ENCODE results near the gene NKAIN2. TPM values are rescaled to one million over a fixed set of nuclear protein-coding genes. Genes with fewer than 3 reads are reported as not detected.
"Not testable (repeated sequence)": the region's sequence is repeated elsewhere in the genome, so short reads cannot be mapped to it uniquely, and the experiment has no call there.

The NKAIN2 gene
- total RNA-seq, 2 donors from 2014 or later: 0.29 TPM; not detected in 1

DNA sequence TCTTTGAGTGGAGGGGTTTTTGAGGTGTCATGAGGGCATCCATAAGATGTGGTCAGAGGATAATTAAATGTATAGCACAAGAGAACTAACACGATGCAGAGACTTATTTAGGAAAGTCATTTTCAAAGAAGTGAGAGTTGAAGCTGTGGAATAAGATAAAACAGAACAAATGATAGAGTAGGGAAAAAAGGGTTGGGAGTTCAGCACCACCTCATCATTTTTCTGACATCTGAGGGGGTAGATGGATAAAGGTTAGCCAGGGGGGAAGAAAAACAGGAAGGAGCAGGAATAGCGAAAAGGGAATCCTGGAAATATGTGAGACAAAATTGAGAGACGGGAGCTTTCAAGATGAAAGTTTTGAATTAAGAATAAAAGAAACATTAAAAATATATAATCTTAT is 434.2 kb downstream of the NKAIN2 start:
- H3K4me3 Mint-ChIP-seq: no peak overlapping the region
- H3K9ac ChIP-seq (ENCODE audit: extremely low read depth, low read length, poor library complexity, severe bottlenecking): no peak overlapping the region
- 83 to 98% methylated on average over 1 to 2 of the region's 3 CpGs for WGBS, 2 experiments (ENCODE audit: insufficient coverage in 1 of 2, insufficient read length in 1 of 2)
- H3K27ac Mint-ChIP-seq: no peak overlapping the region
- TF ChIP-seq, protein P1, sequence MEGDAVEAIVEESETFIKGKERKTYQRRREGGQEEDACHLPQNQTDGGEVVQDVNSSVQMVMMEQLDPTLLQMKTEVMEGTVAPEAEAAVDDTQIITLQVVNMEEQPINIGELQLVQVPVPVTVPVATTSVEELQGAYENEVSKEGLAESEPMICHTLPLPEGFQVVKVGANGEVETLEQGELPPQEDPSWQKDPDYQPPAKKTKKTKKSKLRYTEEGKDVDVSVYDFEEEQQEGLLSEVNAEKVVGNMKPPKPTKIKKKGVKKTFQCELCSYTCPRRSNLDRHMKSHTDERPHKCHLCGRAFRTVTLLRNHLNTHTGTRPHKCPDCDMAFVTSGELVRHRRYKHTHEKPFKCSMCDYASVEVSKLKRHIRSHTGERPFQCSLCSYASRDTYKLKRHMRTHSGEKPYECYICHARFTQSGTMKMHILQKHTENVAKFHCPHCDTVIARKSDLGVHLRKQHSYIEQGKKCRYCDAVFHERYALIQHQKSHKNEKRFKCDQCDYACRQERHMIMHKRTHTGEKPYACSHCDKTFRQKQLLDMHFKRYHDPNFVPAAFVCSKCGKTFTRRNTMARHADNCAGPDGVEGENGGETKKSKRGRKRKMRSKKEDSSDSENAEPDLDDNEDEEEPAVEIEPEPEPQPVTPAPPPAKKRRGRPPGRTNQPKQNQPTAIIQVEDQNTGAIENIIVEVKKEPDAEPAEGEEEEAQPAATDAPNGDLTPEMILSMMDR (conservative IDR thresholded peaks at IDR 0.05): no peak
- H3K9me3 Mint-ChIP-seq: no peaks in the 10 kb centered on the region
- DNase-seq: no peak
- H3K36me3 Mint-ChIP-seq (ENCODE audit: low read depth): no peaks in the 10 kb centered on the region
- no peak overlapping the region for H3K27ac ChIP-seq (ENCODE audit: low read depth, low read length)
- no peaks in the 10 kb centered on the region for H3K27me3 ChIP-seq (ENCODE audit: control insufficient read depth, insufficient read depth, low read length, poor library complexity, severe bottlenecking)
- H3K4me3 ChIP-seq (ENCODE audit: low read length): no peak overlapping the region
- peaks cover 3% of the 10 kb centered on the region for H3K4me1 Mint-ChIP-seq
- no peaks in the 10 kb centered on the region for H3K9me3 ChIP-seq (ENCODE audit: control insufficient read depth, low read length)
- no peaks in the 10 kb centered on the region for H3K27me3 Mint-ChIP-seq (ENCODE audit: insufficient read depth)
- H3K36me3 ChIP-seq (ENCODE audit: control insufficient read depth, insufficient read depth, low read length): no peaks in the 10 kb centered on the region
- no peaks in the 10 kb centered on the region for H3K4me1 ChIP-seq (ENCODE audit: control insufficient read depth, insufficient read depth, low read length)

DNA sequence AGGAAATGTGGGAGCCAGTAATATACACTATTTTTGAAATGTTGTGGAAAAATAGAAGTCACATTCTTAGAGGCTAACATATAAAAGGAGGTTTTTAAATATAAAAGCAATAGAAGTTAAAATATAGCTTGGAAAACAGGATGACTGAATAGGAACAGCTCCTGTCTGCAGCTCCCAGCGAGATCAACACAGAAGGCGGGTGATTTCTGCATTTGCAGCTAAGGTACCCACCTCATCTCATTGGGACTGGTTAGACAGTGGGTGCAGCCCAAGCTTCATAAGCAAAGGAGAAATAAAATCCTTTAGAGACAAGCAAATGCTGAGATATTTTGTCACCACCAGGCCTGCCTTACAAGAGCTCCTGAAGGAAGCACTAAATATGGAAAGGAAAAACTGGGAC is 434.7 kb downstream of the NKAIN2 start:
- not testable (repeated sequence) for H3K4me1 Mint-ChIP-seq; DNase-seq; H3K4me3 Mint-ChIP-seq; H3K27ac Mint-ChIP-seq; H3K36me3 ChIP-seq (ENCODE audit: control insufficient read depth, insufficient read depth, low read length); H3K27ac ChIP-seq (ENCODE audit: low read depth, low read length); H3K27me3 ChIP-seq (ENCODE audit: control insufficient read depth, insufficient read depth, low read length, poor library complexity, severe bottlenecking); H3K9me3 ChIP-seq (ENCODE audit: control insufficient read depth, low read length); H3K27me3 Mint-ChIP-seq (ENCODE audit: insufficient read depth); H3K4me1 ChIP-seq (ENCODE audit: control insufficient read depth, insufficient read depth, low read length); H3K9me3 Mint-ChIP-seq; H3K4me3 ChIP-seq (ENCODE audit: low read length); H3K36me3 Mint-ChIP-seq (ENCODE audit: low read depth); H3K9ac ChIP-seq (ENCODE audit: extremely low read depth, low read length, poor library complexity, severe bottlenecking)
- WGBS, 2 experiments (ENCODE audit: insufficient coverage in 1 of 2, insufficient read length in 1 of 2): 0 to 79% methylated on average over 1 to 2 of the region's 2 CpGs

DNA sequence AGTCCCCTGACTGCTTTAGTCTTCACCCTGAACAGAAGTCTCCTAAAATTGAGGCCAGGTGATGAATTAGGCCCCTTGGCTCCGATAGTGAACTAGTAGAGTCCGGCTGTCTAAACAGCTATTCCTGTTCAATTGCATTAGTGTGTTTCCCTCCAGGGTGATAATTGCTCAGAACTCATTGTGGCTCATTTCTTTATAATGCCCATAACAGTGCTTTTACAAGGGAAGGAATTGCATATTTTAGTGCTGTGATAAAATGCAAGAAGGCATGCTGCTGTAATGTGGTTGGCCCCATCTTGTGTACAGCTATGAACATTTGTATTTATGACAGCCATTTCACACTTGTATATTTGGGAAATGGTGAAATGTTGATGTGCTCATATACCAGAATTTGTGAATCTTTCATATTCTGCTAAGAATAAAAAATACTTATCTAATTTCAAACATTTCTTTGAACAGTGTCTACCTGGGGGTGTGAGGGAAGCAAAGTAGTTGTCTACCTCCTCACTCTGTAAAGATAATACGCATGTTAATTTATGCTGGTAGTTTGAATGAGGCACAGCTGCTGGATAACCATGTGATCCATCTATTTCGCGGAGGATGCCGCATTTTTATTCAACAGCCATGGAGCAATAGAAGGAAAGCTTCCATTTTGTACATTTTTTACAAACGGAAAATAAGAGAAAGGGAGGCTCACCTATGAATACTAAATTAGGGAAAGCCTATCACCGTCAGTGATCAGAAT is 451.4 kb downstream of the NKAIN2 start:
- TF ChIP-seq, protein P1 (conservative IDR thresholded peaks at IDR 0.05): no peak
- no peak for DNase-seq
- no peak overlapping the region for H3K4me3 ChIP-seq (ENCODE audit: low read length)
- 92 to 98% methylated on average over 7 to 8 of the region's 8 CpGs for WGBS, 2 experiments (ENCODE audit: insufficient coverage in 1 of 2, insufficient read length in 1 of 2)
- Mint-ChIP-seq H3K9me3 (no peaks in the 10 kb centered on the region), H3K4me3 (no peak overlapping the region), H3K36me3 (ENCODE audit: low read depth) (no peaks in the 10 kb centered on the region), H3K4me1 (peaks cover 1% of the 10 kb centered on the region), H3K27me3 (ENCODE audit: insufficient read depth) (no peaks in the 10 kb centered on the region), H3K27ac (no peak overlapping the region)
- no peaks in the 10 kb centered on the region for H3K4me1 ChIP-seq (ENCODE audit: control insufficient read depth, insufficient read depth, low read length)
- no peaks in the 10 kb centered on the region for H3K9me3 ChIP-seq (ENCODE audit: control insufficient read depth, low read length)
- H3K36me3 ChIP-seq (ENCODE audit: control insufficient read depth, insufficient read depth, low read length): no peaks in the 10 kb centered on the region
- no peak overlapping the region for H3K27ac ChIP-seq (ENCODE audit: low read depth, low read length)
- no peaks in the 10 kb centered on the region for H3K27me3 ChIP-seq (ENCODE audit: control insufficient read depth, insufficient read depth, low read length, poor library complexity, severe bottlenecking)
- no peak overlapping the region for H3K9ac ChIP-seq (ENCODE audit: extremely low read depth, low read length, poor library complexity, severe bottlenecking)

DNA sequence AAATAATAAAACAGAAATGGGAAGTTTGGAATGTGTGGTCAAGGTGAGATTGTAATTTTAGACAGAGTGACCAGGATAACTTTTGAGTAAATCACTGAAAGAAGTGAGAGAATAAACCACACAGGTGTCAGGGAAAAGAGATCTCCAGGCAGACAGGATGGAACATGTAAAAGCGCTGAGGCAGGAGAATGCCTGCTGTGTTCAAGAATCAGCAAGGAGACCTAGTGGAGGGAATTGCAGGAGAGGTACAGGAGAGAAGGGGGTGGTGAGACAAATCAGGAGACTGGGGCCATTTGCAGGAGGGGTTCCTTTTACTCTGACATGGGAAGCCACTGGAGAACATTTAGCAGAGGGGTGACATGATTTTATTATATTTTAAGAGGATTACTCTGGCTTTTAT is 456.7 kb downstream of the NKAIN2 start:
- no peak overlapping the region for H3K4me3 Mint-ChIP-seq
- no peaks in the 10 kb centered on the region for H3K9me3 Mint-ChIP-seq
- Histone ChIP-seq H3K4me1 (ENCODE audit: control insufficient read depth, insufficient read depth, low read length) (no peaks in the 10 kb centered on the region), H3K27ac (ENCODE audit: low read depth, low read length) (no peak overlapping the region), H3K36me3 (ENCODE audit: control insufficient read depth, insufficient read depth, low read length) (no peaks in the 10 kb centered on the region), H3K9me3 (ENCODE audit: control insufficient read depth, low read length) (no peaks in the 10 kb centered on the region), H3K27me3 (ENCODE audit: control insufficient read depth, insufficient read depth, low read length, poor library complexity, severe bottlenecking) (no peaks in the 10 kb centered on the region), H3K9ac (ENCODE audit: extremely low read depth, low read length, poor library complexity, severe bottlenecking) (no peak overlapping the region), H3K4me3 (ENCODE audit: low read length) (no peak overlapping the region)
- no peak for DNase-seq
- no peak overlapping the region for H3K27ac Mint-ChIP-seq
- 75% methylated on average over 1 of the region's 1 CpG for WGBS, 2 experiments (ENCODE audit: insufficient coverage in 1 of 2, insufficient read length in 1 of 2)
- TF ChIP-seq, protein P1 (conservative IDR thresholded peaks at IDR 0.05): no peak
- H3K4me1 Mint-ChIP-seq: peaks cover 22% of the 10 kb centered on the region
- H3K27me3 Mint-ChIP-seq (ENCODE audit: insufficient read depth): no peaks in the 10 kb centered on the region
- H3K36me3 Mint-ChIP-seq (ENCODE audit: low read depth): no peaks in the 10 kb centered on the region
